GM18520 (cell line): ENCODE data around the gene MDC1.

Source experiments
- ATAC-seq: cut with Tn5 transposase; IDR thresholded peaks from one replicate; pipeline ENCODE4 v1.9.1; 2021; ENCODE audit not compliant: unreplicated experiment

The MDC1 gene

DNA sequence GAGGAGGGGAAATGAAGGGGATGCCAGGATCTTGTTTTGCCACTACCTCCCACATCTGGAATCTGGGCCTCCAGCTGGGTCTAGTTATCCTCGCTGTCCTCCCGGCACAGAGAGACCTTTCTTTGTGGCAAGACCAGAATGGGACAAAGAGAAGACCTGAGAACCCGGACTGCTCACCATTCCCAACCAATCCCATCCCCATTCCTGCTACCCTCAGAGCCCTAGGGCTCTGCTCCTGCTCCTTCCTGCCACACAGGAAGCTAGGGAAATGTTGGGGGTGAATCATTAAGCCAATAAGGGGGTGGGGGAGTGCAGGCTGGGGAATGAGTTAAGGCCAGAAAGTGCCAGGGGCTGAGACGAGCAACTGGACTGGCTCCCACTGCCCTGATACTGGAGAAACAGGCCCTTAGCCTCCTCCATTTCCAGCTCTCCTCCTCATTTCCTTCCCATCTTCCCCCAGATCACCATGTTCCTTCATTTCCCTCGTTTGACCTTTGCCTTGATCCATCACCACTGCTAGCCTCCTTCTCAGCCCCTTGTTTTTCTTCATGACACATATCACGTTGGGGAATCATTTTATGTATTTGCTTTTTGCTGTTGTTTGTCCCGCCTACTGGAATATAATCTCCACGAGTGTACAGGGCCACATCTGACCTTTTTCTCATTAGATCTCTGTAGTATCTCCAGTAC is 31.9 kb upstream of the MDC1 start:
- ATAC-seq: no peak

DNA sequence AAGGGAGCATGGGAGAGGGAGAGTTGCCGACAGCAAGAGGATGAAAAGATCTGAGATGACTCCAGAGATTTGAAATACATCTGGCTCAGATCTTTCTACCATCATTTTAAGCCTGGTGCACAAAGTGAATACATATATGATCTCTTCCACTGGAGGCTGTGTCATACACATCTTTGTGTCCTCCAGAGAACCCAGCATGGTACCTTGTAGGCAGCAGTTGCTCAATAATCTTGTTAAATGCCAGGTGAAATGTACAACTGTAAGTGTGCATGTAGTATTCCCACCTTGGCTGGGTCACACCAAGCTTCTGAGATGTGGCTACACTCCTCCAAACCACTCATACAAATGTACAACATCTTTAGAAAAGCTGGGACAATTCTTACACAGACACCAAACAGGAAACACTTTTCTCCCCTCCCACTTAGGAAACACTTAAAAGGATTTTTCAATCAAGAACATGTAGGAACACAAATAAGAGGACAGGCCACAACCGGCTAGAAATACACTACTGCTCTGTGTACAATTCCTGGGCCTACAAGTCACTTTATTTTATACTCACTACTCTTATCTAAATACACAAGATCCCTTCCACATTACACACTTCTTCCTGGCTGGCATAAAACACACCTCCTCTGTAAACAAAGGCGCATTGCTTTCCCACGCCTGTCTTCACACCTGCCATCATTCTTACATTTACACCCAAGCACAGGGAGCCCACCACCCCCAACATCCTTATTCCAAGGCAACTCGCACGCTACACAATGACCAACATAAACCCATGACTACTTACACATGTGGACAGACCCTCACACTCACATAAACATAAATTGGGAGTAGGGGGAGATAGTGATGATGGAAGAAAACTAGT is 31.1 kb upstream of the MDC1 start:
- ATAC-seq: no peak

DNA sequence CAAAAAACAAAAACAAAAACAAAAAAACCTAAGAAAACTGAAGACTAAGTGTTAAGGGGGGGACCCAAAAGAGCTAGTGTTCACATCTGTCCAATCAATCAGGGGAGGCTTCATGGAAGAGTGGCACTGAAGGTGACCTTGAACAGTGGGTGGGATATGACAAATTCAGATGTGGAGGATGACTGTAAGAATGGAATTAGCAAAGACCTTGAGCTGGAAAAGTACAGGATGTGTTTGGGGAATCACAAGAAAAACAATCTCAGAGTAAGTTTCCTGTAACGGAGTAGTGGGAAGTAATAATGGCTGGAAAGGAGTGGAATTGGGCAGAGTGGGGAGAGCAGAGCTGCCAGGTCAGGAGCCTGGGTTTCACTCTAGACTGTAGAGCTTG is 30.2 kb upstream of the MDC1 start:
- no peak for ATAC-seq

DNA sequence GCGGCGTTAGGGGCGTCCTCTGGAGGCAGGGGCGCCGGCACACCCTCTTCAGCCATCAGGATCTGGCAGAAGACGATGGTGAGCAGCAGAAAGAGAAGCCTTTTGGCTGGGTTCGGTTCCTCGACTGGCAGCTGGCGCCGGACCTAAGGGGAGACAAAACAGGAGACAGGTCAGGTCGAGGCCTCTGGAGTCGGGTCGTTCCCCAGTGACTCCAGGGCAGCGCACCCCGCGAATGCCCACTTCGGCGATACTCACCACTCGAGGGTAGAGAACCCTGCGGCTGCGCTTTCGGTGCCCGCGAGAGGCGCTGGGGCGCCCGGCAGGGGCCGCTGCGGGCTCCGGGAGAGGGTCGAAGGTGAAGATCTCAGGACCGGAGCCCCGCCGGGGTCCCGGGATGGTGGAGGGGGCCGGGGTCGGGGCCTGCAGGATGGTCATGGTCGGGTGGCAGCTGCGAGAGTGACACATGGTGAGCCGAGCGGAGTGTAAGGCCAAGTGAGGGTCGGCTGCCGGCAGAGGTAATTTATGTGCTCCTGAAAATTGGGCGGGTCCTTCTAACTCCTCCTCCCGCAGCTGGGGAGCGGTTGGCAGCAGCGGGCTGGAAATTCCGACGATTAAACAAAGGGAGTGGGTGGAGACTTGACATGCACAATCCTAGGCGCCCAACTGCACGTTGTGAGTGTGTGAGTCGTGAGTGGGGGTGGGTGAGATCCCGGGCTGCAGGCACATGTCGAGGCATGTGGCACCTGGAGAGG is 27.1 kb upstream of the MDC1 start, which contains the start of gene IER3:
TSS of gene IER3 (minus strand) at position 494 of the 752 bp plus-strand sequence. CDS start at position 465, 29 bp downstream.
- no peak for ATAC-seq

DNA sequence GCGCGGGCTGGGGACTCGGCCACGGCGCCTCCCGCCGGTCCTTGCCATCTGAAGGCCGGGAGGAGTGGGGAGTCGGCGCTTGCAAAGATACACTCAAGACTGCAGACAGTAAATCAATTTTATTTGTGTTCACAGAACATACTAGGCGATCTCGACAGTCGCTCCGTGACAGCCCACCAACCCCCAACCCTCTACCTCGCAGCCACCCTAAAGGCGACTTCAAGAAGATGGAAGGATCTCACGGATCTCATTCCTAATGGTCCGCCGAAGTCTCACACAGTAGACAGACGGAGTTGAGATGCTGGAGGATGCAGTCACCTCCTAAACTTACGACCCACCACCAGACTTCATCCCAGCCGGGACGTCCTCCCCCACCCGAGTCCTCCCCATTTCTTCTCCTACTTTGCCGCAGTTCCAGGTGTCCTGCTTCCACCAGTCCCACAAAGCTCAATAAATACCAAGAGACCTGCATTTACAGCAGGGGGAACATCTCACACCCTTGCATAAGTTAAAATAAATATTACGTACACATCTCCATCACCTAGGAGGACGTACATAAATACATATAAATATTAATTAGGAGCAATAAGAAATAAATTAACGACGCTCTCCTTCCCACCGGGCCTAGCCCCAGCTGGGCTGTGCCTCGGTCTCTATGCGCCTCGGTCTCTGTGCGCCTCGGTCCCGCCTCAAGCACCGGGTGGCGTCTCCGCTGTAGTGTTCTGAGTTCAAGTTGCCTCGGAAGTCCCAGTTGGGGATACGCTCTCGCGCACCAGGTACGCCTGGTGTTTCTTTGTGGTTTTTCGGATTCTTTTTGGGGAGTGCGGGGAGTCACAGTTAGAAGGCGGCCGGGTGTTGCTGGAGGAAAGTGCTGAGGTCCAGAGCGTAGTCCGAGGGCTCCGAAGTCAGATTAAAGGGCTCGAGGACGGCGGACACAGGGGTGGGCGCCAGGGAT is 26.3 kb upstream of the MDC1 start:
- no peak for ATAC-seq

DNA sequence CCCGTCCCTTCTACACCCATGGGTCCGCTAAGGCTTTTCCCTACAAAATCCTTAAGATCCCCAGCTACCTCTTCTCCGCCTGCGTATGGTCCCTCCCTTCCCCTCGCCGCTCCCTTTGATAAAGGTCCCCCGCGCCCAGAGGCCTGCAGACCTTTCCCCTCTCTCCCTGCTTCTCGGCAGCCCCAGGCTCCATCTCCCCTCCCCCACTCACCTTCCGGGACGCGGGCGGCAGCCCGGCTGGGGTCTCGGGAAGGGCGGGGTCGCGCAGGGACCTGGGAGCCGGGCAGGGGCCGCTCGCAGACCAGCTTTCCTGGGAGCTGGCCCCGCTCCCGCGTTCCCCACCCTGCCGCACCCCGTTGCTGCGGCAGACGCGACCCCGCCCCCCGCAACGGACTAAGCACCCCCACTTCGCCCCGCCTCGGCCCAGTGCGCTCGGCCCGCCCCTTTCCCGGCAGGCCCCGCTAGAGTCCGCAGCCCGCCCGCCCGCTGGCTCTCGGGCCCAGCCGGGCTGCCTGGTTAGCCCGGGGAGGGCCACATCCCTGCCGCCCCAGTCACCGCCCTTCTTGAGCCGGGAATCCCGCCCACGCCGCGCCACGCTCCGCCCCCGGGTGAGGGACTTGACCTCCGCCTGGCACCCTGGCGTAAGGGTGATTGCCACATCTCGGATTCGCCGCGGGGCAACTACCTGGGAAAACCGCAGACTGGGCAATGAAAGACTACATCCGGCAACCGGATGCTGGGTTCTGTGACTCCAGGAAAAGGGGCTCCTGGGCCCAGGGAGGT is 25.4 kb upstream of the MDC1 start, which contains the start of gene FLOT1:
TSS of gene FLOT1 (minus strand) at position 372 of the 783 bp plus-strand sequence. CDS start 498 bp downstream, outside the sequence.
- ATAC-seq: peak; percentile 70

DNA sequence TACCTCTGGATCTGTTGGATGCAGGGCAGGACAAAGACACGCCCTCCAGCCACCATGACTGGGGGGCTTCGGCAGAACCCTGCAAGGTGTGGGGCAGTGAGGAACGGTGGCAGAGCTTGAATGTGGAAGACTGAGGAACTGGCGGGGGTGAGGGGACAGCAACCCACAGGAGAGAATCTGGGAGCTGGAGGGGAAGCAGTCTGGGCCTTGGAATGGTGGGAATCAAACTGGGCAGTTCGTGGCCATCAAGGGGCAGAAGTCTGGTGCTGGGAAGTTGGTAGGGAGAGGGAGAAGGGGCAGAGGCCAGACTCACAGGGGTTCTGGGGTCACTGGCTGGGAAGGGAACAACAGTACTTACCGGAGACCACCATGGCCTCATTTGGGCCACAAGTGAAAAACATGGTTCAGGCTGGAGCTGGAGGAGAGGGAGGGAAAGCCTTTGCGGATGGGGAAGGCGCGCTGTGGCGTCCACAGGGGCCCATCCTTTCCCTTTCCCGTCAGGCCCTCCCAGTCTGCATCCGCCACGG is 24.8 kb upstream of the MDC1 start:
- no peak for ATAC-seq

DNA sequence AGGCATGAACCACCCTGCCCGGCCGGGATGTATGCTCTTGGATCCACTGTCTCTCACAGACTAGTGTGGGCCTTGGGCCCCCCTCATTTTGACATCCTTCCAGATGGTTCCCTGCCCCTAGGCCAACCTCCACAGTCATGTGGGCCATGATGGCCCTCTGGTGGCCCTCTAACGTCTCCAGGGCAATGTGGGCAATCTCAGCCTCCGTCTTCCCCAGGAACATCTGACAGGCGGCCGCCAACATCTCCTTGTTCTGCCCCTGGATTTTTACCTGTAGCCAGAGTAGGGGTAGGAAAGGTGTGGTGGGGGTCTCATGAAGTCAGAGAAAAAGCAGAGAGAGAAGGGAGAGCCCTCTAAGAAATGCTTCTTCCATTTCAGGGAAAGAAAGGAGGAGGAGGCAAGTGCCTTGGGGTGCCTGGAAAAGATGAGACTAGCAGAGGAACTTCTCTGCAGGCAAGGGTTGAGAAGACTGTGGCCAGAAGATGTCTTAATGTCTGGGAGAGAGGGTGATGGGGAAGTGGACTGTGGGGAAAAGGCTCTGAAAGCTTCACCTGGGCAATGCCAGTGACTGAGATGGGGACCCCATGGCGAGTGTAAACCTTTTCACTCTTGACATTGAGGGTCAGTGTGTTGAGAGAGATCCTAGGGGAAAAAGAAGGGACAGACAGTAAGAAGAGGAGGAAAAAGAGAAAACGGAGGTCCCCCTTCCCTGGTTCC is 24.1 kb upstream of the MDC1 start:
- ATAC-seq: no peak

DNA sequence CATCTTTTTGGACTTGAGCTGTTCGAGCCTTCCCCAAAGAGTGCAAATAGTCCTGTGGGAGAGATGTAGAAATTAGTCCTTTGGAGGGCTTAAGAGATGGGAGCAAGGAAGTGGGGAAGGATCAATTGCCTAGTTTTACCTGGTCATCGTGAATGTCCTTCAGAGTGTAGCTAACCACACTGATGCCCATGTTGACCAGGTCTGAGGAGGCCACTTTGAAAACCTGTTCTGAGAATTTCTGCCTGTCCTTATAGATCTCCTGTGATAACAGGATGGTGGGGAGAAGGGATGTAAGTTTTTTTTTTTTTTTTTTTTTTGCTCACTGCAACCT is 23.4 kb upstream of the MDC1 start:
- ATAC-seq: no peak

DNA sequence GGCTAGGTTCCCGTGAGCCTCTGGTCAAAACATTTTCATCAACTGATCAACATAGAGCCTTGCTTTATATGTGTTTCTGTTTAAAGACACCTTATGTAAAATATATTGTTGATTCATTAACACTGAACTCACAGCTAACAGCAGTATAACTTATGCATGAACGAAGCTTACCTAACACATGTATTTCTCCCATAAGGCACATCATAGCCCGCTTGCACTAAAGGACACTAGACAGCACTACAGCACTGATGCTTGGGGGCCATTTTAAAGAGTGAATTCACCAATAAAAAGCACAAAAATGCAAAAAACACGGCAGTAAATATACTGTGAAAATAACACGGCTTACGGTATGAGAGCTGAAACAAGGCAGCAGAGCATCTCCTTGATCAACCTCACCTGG is 21.5 kb upstream of the MDC1 start:
- ATAC-seq: no peak

DNA sequence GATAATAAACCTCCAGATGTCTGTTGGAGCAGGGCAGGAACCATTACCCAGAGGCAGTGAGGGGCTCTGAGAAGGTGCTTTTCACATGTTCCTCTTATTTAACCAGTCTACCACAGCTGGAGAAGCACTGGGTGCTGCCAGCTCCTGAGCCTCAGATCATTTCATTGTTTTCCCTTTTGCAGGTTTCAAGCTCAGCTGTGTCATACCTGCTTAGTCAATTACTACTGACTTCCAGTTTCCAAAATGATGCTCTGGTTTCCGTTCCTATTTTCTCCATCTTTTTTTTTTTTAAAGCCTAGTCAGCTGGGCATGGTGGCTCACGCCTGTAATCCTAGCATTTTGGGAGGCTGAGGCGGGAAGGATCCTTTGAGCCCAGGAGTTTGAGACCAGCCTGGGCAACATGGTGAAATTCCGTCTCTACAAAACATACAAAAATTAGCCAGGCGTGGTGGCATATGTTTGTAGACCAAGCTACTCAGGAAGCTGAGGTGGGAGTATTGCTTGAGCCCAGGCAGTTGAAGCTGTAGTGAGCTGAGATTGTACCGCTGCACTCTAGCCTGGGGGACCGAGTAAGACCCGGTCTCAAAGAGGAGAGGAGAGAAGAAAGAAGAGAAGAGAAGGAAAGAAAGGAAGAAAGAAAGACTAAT is 18.7 kb upstream of the MDC1 start:
- ATAC-seq: no peak

DNA sequence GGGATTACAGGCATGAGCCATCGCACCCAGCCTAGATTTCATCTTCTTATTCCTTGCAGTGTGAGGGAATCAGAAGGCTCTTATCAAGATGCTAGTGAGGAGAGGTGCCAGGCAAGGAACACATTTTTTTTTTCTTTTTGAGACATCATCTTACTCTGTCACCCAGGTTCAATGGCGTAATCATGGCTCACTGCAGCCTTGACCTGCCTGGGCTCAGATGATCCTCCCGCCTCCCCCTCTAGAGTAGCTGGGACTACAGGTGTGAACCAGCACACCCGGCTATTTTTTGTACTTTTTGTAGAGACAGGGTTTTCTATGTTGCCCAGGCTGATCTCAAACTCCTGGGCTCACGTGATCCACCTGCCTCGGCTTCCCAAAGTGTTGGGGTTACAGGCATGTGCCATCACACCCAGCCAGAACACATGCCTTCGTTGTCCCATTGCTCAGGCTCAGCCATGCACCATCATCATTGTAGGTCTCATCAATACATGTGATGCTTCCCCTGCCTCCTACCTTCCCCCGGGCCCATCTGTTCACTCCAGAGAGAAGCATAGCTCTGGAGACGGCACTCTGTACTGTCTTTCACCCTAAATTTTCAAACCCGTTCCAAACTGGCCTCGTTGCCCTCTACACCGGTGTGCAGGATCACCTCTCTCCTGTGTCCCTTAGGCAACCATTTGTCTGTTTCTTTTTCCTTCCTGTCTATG is 15.3 kb upstream of the MDC1 start:
- ATAC-seq: no peak

DNA sequence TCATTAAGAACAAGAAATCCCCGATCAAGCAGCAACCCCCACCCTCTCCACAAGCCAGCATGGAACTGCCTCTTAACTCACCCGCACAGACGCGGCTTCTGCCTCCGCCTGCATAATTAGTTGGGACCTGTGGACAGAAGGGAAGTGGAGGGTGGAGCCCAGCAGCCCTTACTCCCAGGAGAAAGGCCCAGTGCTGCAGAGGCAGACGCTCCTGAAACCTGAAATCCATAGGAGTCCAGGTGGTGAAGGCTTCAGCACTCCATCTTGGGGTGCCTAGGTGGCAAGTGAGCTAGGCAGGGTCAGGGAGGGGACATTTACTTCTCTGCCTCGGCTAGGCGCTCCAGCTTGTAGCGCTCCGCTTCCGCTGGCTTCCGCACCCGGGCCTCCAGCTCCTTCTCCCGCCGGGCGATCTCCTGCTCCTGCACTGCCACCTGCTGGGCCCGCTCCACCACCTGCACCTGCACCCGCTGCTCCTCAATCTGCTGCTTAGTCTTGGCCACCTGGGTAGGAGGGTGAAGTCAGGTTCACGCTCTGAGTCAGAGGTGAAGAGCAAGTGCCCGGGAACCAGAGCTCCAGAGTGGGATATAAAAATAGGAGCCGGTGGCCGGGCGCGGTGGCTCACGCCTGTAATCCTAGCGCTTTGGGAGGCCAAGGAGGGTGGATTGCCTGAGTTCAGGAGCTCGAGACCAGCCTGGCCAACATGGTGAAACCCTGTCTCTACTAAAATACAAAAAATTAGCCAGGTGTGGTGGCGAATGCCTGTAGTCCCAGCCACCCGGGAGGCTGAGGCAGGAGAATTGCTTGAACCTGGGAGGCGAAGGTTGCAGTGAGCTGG is 13.7 kb upstream of the MDC1 start:
- peak; percentile 55 for ATAC-seq

DNA sequence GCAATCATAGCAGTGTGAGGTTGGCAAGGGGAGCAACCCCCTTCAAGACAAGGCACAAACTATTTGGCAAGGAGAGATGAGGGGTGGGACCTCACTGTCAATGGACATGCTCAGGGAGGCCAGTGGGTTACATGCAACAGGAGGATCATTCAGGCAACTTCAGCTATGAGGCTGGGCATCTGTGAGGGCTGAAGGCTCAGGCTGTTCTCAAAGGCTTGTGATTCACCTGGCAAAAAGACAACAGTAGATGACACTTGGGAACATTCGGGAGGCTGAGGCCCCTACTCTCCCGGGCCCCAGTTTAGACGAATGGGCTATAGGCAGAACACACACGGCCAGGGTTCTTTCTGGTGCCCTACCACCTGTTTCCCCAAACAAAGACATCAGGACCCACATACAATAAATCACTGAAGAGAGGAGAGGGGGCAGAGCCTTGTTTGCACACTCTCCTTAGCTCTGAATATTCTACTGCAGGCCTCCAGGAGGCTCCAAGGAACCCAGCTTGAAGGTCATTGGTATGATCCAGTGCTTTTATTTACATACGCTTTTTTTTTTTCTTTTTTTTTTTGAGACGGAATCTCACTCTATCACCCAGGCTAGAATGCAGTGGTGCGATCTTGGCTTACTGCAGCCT is 11.0 kb upstream of the MDC1 start:
- no peak for ATAC-seq

DNA sequence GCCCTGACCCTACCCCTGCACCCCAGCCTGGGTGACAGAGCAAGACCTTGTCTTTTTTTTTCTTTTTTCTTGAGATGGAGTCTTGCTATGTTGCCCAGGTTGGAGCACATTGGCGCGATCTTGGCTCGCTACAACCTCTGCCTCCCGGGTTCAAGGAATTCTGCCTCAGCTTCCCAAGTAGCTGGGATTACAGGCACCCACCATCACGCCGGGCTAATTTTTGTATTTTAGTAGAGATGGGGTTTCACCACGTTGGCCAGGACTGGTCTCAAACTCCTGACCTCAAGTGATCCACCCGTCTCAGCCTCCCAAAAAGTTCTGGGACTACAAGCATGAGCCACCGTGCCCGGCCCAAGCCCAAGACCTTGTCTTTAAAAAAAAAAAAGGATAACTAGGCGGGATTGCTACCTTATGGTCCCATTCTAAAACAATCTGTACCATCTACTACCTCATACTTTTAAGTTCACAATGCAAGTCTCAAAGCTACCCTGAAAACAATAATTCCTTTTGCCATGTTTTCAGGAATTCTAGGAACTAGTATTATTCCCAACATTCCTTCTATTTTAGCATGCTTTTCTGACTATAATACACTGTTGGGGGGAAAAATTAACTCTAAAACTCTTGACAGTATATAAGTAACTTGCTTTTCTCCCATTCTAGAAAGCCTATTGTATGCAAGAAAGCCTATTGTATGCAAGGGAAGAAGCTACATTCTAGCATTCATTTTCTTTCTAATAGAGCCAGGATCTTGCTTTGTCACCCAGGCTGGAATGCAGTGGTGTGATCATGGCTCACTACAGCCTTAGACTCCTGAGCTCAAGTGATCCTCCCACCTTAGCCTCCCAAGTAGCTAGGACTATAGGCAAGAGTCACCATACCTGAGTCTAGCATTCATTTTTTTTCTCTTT is 9.7 kb upstream of the MDC1 start:
- no peak for ATAC-seq
